ENCODE measurements around the gene KLHL30. TPM values are rescaled to one million over a fixed set of nuclear protein-coding genes. Genes with fewer than 3 reads are reported as not detected.
"Not testable (repeated sequence)": the region's sequence is repeated elsewhere in the genome, so short reads cannot be mapped to it uniquely, and the experiment has no call there.

The KLHL30 gene
- total RNA-seq, 2 donors from 2014 or later: not detected

- ATAC-seq: no peak
- H3K9me3 Mint-ChIP-seq: peaks cover 4 to 20% of the 10 kb centered on the region in 2 donors
- peak in 1 of 2 donors; percentile 31 for DNase-seq (ENCODE audit: low spot score in 2 of 2)
- H3K36me3 Mint-ChIP-seq: peaks cover 12 to 21% of the 10 kb centered on the region in 2 donors
- no peak overlapping the region for H3K27ac Mint-ChIP-seq
Measured at GRCh38 chr2:238113611-238114010, 24.9 kb upstream of the KLHL30 start.

- Mint-ChIP-seq H3K36me3 (peaks cover 12 to 21% of the 10 kb centered on the region in 2 donors), H3K27ac (peak overlapping the region in 1 of 2 donors; percentile 9), H3K9me3 (peaks cover 4 to 20% of the 10 kb centered on the region in 2 donors)
- ATAC-seq (no peak), DNase-seq (ENCODE audit: low spot score in 2 of 2) (peak in 1 of 2 donors; percentile 42)
Measured at GRCh38 chr2:238114331-238114841, 24.1 kb upstream of the KLHL30 start.

- ATAC-seq: no peak
- Mint-ChIP-seq H3K36me3 (peaks cover 12 to 21% of the 10 kb centered on the region in 2 donors), H3K27ac (no peak overlapping the region), H3K9me3 (peaks cover 4 to 20% of the 10 kb centered on the region in 2 donors)
- DNase-seq (ENCODE audit: low spot score in 2 of 2): no peak
Measured at GRCh38 chr2:238114851-238115660, 23.4 kb upstream of the KLHL30 start.

DNA sequence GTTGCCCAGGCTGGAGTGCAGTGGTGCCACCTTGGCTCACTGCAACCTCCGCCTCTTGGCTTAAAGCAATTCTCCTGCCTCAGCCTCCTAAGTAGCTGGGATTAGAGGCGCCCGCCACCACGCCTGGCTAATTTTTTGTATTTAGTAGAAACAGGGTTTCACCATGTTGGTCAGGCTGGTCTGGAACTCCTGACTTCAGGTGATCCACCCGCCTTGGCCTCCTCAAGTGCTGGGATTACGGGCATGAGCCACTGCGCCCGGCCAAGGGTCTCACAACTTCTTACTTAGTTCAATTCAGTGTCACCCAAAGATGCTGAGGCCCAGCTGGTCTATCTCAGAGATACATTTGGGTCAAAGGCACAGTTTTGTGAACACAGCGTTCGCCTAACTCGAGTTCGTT, 22.8 kb upstream of the KLHL30 start:
- ATAC-seq; DNase-seq (ENCODE audit: low spot score in 2 of 2); H3K27ac Mint-ChIP-seq: not testable (repeated sequence)
- Mint-ChIP-seq H3K9me3 (peaks cover 4 to 20% of the 10 kb centered on the region in 2 donors), H3K36me3 (peaks cover 12 to 21% of the 10 kb centered on the region in 2 donors)

- no peak for ATAC-seq
- DNase-seq (ENCODE audit: low spot score in 2 of 2): no peak
- Mint-ChIP-seq H3K27ac (no peak overlapping the region), H3K36me3 (peaks cover 12 to 21% of the 10 kb centered on the region in 2 donors), H3K9me3 (peaks cover 4 to 16% of the 10 kb centered on the region in 2 donors)
Measured at GRCh38 chr2:238116298-238117198, 21.9 kb upstream of the KLHL30 start.

DNA sequence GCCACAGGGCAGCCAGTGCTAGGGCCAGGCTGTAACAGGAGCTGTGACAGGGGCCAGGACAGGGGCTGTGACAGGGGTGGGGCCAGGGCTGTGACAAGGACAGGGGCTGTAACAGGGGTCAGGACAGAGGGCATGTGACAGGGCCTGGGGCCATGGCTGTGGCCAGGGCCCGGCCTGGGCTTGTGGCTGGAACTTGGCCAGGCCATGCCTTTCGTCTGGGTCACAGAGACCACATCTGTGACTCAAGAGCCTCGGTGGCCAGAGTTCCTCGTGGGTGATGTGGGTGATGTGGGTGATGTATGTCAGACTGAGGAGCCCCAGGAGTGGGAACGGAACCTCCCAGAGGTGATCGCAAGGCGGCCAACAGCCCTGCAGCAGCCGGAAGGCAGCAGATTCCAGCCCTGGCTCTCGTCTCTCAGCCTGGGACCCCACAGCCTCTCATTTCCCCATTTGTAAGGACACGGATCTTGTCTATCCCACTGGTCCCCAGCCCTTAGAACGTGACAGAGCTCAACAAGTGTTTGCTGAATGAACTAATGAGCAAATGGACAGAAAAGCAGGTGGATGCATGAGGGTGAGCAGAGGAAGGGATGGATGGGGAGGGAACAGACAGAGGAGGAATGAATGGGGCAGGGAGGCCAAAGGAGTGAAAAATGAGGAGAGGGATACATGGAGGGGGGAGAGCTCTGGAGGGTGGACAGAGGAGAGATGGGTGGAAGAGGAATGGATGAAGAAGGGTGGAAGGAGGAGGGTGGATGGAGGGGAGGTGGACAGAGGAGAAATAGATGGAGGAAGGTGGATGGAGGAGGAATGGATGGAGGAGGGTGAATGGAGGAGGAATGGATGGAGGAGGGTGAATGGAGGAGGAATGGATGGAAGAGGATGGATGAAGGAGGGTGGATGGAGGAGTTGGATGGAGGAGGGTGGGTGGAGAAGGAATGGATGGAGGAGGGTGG, 21.0 kb upstream of the KLHL30 start:
- DNase-seq (ENCODE audit: low spot score in 2 of 2): no peak
- no peak for ATAC-seq
- H3K27ac Mint-ChIP-seq: no peak overlapping the region
- H3K36me3 Mint-ChIP-seq: peaks cover 12 to 18% of the 10 kb centered on the region in 2 donors
- H3K9me3 Mint-ChIP-seq: peaks cover 4 to 11% of the 10 kb centered on the region in 2 donors

DNA sequence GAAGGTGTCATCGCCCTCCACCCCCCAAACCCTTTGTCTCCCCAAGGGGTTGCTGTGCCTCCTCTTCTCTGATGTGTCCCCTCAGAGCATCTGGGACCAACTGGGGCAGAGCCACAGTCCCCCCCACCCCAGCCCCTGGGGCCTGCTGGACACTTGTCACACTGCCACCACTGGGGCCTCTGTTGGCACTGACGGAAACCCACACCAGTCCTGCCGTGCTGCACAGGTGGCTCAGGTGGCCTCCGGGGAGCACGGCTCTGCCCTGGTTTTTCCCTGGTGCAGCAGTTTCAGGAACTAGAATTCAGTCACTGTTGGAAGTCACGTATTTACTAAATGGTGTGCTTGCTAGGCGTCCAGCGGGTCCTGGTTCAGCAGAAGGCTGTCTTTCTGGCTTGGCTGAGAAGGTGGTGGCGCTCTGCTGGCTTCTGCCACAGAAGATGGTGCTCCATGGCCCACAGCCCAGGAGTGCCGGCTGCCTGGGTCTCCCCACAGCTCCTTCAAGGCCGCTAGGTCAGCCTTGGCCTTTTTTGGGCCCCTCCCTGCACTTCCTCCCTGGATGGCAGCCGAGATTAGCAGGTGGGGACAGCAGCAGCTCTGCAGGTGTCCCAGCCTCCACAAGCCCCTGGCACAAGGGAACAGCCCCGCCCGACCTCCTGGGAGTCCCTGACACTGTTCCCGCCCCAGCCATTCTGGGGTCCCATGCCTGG, 18.6 kb upstream of the KLHL30 start:
- no peaks in the 10 kb centered on the region for H3K36me3 Mint-ChIP-seq
- H3K27ac Mint-ChIP-seq: no peak overlapping the region
- no peak for ATAC-seq
- no peaks in the 10 kb centered on the region for H3K9me3 Mint-ChIP-seq
- no peak for DNase-seq (ENCODE audit: low spot score in 2 of 2)

- ATAC-seq: no peak
- Mint-ChIP-seq H3K27ac (no peak overlapping the region), H3K9me3 (no peaks in the 10 kb centered on the region), H3K36me3 (no peaks in the 10 kb centered on the region)
- DNase-seq (ENCODE audit: low spot score in 2 of 2): no peak
Measured at GRCh38 chr2:238120463-238121298, 17.8 kb upstream of the KLHL30 start.

DNA sequence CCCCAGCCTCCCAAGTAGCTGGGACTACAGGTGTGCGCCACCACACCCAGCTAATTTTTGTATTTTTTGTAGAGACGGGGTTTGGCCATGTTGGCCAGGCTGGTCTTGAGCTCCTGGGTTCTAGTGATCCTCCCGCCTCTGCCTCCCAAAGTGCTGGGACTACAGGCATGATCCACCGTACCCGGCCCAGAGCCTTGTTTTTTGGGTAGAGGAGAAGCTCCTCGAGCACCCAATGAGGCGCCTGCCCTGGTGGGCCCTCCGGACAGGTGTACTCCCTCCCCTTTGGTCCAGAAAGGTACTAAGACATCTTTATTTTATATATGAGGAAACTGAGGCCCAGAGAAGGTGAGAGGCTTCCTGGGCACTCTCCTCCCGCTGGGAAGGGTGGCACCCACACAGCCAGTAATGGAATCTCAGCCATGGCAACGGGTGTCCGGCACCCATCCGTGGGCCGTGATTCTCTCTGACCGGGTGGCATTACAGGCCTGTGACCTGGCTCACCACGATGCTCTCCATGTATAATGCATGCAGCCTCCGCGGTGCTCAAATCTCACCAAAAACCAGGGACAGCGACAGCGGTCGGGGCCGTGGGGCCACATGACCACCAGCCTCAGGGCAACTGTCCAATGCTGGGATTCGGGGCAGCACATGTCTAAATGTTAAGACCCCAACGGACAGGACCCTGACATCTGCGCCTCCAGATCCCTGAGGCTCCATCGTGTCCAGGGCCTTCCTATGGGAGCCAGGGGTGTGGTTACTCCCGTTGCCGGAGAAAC, 16.8 kb upstream of the KLHL30 start:
- Mint-ChIP-seq H3K36me3 (no peaks in the 10 kb centered on the region), H3K27ac (no peak overlapping the region)

DNA sequence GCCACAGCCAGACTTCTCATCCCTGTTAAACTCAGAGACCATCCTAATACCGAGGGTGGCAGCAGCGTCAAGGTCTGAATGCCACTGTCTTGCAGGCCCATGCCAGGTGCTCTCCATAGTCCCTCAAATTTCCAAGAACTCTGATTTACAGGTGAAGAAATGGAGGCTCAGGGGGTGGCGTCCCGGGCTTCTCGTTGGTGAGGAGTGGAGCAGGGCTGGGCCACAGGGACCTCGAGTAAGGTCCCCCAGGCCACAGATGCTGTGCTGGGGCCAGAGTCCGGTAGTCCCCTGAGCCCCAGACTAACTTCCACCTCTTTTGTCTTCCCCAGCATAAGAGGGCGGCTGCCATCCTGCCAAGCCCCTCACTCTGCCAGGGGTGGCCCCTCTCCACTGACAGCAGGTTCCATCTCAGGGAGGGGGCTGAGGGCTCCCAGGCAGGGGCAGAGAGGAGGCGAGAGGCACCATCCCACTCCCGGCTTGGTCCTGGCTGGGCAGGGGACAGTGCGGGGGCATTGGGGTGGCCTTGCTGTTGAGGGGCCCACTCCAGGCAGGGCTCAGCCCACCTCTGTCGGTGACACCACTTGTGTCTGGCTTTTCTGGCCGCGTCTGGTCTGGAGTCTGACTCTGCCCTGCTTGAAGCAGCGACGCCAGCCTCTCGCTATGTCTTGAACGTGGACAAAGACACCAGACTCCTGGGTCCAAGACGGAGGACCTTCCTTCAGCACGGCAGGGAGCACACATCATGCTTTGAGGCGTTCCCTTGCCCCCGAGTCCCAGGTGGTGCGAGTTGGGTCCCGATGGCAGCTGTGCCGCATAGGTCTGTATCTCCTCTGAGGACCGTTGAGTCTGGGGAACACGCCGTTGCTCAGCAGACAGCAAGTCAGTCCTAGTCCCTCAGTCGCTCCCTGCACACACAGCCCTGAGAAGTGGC, 15.9 kb upstream of the KLHL30 start:
- DNase-seq (ENCODE audit: low spot score in 2 of 2): no peak
- no peak overlapping the region for H3K27ac Mint-ChIP-seq
- no peaks in the 10 kb centered on the region for H3K36me3 Mint-ChIP-seq
- ATAC-seq: no peak
- no peaks in the 10 kb centered on the region for H3K9me3 Mint-ChIP-seq

More for the DNA sequence above, 16.8 kb upstream of the KLHL30 start:
- ATAC-seq (no peak), DNase-seq (ENCODE audit: low spot score in 2 of 2) (no peak)
- H3K9me3 Mint-ChIP-seq: no peaks in the 10 kb centered on the region

DNA sequence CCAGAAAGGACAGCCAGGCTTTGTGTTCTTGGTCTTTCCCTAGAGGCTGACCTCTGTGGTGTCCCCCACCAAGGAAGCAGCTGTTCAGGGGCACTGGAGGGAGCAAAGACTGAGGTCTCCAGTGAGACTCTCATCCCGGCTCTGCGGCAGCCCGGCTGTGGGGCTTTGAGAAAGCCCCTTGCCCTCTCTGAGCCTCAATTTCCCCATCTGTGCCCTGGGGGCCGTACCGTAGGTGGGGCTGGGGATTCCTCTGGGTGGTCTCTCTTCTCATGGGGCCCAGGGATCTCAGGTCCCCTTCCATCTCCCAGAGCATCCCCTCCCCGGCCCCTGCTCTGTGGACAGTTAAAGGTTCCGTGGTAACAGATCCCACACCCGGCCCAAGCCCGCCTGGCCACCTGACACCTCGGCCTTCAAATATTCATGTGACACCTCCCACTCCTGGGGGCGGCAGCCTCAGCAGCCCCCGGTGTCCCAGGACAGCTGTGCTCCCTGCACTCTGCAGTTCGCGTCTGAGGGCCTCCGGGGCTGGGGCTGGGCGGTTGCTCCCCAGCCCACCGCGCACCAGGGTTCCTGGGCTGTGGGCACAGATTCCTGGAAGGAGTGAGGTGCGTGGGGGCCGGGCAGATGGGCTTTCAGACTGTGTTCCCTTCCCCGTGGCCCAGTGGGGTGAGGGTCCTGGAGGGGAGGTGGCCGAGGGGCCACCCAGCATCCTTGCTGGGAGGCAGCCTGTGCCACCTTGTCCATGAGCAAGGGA, 15.1 kb upstream of the KLHL30 start:
- Mint-ChIP-seq H3K9me3 (no peaks in the 10 kb centered on the region), H3K36me3 (no peaks in the 10 kb centered on the region), H3K27ac (no peak overlapping the region)
- DNase-seq (ENCODE audit: low spot score in 2 of 2) (no peak), ATAC-seq (no peak)

GRCh38 chr2:238123991-238124470, 14.4 kb upstream of the KLHL30 start:
- ATAC-seq (no peak), DNase-seq (ENCODE audit: low spot score in 2 of 2) (no peak)
- Mint-ChIP-seq H3K36me3 (no peaks in the 10 kb centered on the region), H3K27ac (no peak overlapping the region), H3K9me3 (no peaks in the 10 kb centered on the region)

Data from activated naive CD4-positive, alpha-beta T cell treated with anti-CD3 and anti-CD28 coated beads, Interleukin-2, amount 50 U/mL, for 72 hours (primary cell).